ENCODE results near the gene MOV10L1. TPM values are rescaled to one million over a fixed set of nuclear protein-coding genes. Genes with fewer than 3 reads are reported as not detected.

Gene MOV10L1
- total RNA-seq, 1 donor from 2014 or later: 0.10 TPM

DNA sequence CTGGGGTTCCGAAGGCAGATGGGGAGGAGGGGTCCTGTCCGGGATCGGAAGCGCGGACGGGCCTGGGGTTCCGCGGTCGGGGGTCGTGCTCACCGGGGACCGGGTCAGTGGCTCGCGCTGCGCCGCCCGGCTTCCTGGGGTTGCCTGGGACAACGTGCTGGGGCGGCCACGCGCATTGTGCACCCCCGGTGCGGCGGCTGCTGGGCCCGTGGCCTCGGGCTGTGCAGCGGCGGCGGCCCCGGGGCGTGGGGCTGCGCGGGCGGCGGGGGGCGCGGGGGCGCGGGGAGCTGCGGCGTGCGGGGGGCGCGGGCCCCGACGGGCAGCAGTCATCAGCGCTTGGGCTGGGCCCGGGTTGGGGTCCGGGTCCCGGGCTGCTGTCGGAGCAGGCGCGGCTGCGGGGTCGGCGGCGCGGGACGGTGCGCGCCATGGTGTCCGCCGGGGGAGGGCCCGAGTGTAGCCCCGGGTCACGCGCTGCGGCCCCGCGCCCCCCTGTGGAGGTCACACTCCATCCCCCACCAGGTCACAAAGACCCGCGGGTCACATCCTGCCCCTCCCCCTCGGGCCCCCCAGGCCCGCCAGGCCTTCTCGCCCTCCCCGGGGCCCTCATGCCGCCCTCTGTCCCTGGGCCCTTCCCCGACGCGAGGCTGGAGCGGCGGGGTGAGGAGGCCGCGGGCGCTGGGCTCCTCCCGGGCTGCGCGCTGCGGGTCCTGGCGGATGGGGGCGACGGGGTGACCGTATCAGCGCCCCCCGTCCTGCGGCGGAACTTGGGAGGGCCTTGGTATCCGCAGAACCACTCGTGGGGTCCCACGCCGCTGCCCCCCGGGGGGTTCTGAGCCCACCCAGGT, 31.5 kb upstream of the MOV10L1 start, which contains the start of gene TTLL8:
TSS of gene TTLL8 (minus strand) at position 238 of the 845 bp plus-strand sequence.
- H3K4me3 Mint-ChIP-seq: peak within 1 kb of the TSS; percentile 78
- DNase-seq (ENCODE audit: extremely low spot score, unreplicated experiment): no peak
- H3K4me1 Mint-ChIP-seq (ENCODE audit: unreplicated experiment): peaks cover 13% of the 10 kb centered on the region
- no peak within 1 kb of the TSS for H3K27ac Mint-ChIP-seq
- peaks cover 24% of the 10 kb centered on the region for H3K27me3 Mint-ChIP-seq
- H3K36me3 Mint-ChIP-seq: no peaks in the 10 kb centered on the region
- H3K9me3 Mint-ChIP-seq: peaks cover 6% of the 10 kb centered on the region
- TF ChIP-seq, protein P1, sequence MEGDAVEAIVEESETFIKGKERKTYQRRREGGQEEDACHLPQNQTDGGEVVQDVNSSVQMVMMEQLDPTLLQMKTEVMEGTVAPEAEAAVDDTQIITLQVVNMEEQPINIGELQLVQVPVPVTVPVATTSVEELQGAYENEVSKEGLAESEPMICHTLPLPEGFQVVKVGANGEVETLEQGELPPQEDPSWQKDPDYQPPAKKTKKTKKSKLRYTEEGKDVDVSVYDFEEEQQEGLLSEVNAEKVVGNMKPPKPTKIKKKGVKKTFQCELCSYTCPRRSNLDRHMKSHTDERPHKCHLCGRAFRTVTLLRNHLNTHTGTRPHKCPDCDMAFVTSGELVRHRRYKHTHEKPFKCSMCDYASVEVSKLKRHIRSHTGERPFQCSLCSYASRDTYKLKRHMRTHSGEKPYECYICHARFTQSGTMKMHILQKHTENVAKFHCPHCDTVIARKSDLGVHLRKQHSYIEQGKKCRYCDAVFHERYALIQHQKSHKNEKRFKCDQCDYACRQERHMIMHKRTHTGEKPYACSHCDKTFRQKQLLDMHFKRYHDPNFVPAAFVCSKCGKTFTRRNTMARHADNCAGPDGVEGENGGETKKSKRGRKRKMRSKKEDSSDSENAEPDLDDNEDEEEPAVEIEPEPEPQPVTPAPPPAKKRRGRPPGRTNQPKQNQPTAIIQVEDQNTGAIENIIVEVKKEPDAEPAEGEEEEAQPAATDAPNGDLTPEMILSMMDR (conservative IDR thresholded peaks at IDR 0.05): no peak

DNA sequence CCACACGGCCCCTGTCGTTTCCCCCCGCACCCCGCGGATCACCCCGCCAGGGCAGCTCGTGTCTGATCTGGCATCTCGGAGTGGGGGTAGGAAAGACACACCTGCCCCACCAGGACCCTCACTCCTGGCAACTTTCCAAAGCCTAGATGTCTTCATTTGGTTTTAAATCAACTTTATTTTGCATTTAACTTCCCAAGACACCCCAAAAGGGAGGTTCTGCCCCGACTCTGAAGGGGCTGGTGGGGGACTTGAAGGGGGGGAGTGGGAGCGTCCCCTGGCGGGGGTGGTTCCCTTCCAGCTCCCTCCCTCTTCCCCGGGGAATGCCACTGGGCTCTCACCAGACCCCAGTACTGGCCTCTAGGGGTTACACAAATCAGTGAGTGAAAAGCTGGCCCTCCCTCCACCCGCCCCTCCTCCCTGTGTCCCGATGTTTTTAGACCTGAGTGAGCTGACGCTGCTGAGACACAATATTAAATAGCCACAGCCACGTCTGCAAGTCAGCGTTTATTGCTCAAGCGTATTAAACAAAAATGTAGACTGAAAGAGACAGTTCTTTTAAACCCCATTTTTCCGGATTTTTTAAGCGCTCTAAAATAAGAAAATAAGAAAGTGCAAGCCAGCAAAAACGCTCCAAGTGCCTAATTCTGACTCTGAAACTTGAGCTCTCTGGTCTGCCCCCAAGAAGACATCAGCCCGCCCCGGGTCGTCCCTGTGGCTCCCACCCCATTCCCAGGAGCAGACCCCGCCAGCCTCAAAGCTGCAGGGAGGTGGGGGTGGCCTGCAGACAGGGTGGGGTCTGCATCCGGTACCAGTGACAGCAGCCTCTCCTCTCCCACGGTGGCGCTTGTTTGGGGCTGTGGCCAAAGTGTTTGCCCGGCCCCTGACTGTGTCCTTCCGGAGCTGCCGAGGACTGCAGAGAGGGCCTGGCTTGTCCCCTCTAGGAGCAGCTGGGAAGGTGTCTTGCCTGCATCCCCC, 30.6 kb upstream of the MOV10L1 start:
- TF ChIP-seq, protein P1 (conservative IDR thresholded peaks at IDR 0.05): peak; percentile 70
- peaks cover 18% of the 10 kb centered on the region for H3K27me3 Mint-ChIP-seq
- no peaks in the 10 kb centered on the region for H3K36me3 Mint-ChIP-seq
- H3K9me3 Mint-ChIP-seq: no peaks in the 10 kb centered on the region
- H3K4me1 Mint-ChIP-seq (ENCODE audit: unreplicated experiment): peaks cover 13% of the 10 kb centered on the region
- DNase-seq (ENCODE audit: extremely low spot score, unreplicated experiment): no peak
- H3K4me3 Mint-ChIP-seq: peak overlapping the region; percentile 78
- H3K27ac Mint-ChIP-seq: no peak overlapping the region

DNA sequence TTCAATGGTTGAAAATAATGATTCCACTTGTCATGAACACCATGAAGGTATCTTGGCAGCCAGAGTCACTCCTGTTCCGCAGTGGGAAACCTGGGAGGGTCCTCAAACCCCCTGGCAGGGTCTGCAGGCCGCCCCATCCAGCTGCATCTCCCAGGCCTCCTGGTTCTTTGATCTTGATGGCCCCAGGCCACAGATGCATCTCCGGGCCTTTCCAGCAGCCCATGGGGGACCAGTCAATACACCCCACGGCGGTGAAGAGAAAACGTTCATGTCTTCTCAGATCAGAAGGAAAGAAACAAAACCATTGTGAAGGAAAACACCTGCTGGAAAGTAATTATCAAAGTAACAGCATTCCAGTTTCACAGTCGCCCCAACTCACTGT, 29.9 kb upstream of the MOV10L1 start:
- no peak for DNase-seq (ENCODE audit: extremely low spot score, unreplicated experiment)
- TF ChIP-seq, protein P1 (conservative IDR thresholded peaks at IDR 0.05): no peak
- no peaks in the 10 kb centered on the region for H3K36me3 Mint-ChIP-seq
- H3K27ac Mint-ChIP-seq: no peak overlapping the region
- peak overlapping the region; percentile 78 for H3K4me3 Mint-ChIP-seq
- H3K4me1 Mint-ChIP-seq (ENCODE audit: unreplicated experiment): peaks cover 13% of the 10 kb centered on the region
- H3K27me3 Mint-ChIP-seq: peaks cover 18% of the 10 kb centered on the region
- no peaks in the 10 kb centered on the region for H3K9me3 Mint-ChIP-seq

DNA sequence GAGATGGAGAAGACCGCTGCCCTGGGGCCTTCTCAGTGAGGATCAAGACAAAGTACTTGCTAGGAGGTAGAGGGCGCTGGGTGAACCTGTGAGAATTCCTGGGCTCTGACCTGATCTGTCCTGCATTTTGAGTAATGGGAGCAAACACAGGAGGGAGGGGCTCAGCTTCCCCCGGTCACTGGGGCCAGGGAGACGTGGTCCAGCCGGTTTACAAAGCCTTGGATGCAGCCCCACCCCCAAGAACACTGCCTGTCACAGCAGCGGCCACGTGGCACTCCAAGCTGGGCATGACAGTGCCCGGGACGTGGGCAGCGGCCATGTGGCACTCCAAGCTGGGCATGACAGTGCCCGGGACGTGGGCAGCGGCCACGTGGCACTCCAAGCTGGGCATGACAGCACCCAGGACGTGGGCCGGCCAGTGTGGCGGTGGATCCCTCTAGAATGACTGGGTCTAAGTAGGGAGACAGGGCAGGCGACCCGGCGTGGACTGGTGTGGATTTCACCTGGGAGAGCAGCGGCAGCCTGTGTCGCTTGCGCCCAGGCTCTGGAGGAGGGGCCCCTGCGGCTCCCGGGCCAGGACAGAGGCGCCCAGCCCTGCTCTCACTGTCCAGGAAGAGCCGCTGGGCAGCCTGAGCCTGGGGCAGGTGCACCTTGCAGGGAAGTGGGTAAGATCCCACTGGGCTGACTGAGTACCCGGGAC, 29.2 kb upstream of the MOV10L1 start:
- no peak overlapping the region for H3K4me3 Mint-ChIP-seq
- H3K9me3 Mint-ChIP-seq: no peaks in the 10 kb centered on the region
- H3K27me3 Mint-ChIP-seq: peaks cover 17% of the 10 kb centered on the region
- TF ChIP-seq, protein P1 (conservative IDR thresholded peaks at IDR 0.05): no peak
- H3K27ac Mint-ChIP-seq: no peak overlapping the region
- no peak for DNase-seq (ENCODE audit: extremely low spot score, unreplicated experiment)
- H3K36me3 Mint-ChIP-seq: no peaks in the 10 kb centered on the region
- H3K4me1 Mint-ChIP-seq (ENCODE audit: unreplicated experiment): peaks cover 14% of the 10 kb centered on the region

- H3K4me3 Mint-ChIP-seq: no peak overlapping the region
- no peak overlapping the region for H3K27ac Mint-ChIP-seq
- H3K36me3 Mint-ChIP-seq: no peaks in the 10 kb centered on the region
- peaks cover 16% of the 10 kb centered on the region for H3K4me1 Mint-ChIP-seq (ENCODE audit: unreplicated experiment)
- no peak for DNase-seq (ENCODE audit: extremely low spot score, unreplicated experiment)
- H3K27me3 Mint-ChIP-seq: peaks cover 12% of the 10 kb centered on the region
- H3K9me3 Mint-ChIP-seq: no peaks in the 10 kb centered on the region
- TF ChIP-seq, protein P1 (conservative IDR thresholded peaks at IDR 0.05): no peak
These were observed 28.5 kb upstream of the MOV10L1 start for GRCh38 chr22:50061141-50061823.
